Choroid plexus epithelial cell (primary cell): ENCODE data around the gene POLD4.
"Not testable (repeated sequence)": the region's sequence is repeated elsewhere in the genome, so short reads cannot be mapped to it uniquely, and the experiment has no call there.

Experiments
- DNase-seq: peaks from one replicate; pipeline ENCODE4 v3.0.0-alpha.2; 2010; ENCODE audit warnings: low read depth
- H3K4me3 ChIP-seq: 2 replicates; pipeline ENCODE4 v1.5.1; 2011; ENCODE audit warnings: low read depth, mild to moderate bottlenecking, control low read depth, low read length, moderate library complexity
- TF ChIP-seq, protein P1 (sequence below): conservative IDR thresholded peaks from 2 replicates; pipeline ENCODE4 v1.5.1; 2011; ENCODE audit warnings: low read depth, mild to moderate bottlenecking, control low read depth, inconsistent platforms, low read length, moderate library complexity

Gene POLD4

DNA sequence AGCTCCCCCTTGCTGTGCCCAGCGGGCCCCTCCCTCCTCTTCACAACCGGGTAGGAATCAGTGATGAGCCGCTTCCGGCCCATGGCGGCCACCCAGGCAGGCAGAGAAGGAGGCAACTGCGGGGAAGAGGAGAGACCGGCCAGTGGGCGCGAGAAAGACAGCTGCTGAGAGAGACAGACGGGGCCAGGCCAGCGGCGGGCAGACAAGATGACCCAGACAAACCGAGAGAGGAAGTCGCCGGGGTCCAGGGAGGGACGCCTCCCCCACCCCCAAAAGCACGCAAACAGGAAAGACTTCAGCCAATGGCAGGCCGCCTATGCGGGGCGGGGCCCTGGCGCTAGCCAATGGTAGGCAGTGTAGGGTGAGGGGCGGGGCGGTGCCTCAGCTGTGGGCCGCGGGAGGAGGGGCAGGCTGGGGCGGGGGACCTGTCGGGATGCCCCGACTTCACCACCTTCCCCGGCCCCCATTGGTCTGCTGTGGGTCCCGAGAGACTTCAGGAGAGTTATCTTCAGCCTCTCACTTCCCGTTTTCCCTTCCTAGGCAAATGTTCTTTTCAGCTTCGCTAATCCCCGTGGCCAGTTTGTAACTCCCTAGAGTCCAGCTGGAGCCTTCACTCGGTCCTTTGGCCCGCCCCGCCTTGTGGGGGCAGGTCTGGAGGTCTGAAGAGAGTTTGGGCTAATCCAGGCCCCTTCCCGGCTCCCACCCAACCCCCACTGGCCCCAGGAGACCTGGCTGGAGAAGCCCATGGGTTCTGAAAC lies at the start of gene POLD4:
Gene POLD4, minus strand, starts transcription at position 230 of the 758 bp plus-strand sequence. Its CDS starts 147 bp downstream, at position 83.
- TF ChIP-seq, protein P1, sequence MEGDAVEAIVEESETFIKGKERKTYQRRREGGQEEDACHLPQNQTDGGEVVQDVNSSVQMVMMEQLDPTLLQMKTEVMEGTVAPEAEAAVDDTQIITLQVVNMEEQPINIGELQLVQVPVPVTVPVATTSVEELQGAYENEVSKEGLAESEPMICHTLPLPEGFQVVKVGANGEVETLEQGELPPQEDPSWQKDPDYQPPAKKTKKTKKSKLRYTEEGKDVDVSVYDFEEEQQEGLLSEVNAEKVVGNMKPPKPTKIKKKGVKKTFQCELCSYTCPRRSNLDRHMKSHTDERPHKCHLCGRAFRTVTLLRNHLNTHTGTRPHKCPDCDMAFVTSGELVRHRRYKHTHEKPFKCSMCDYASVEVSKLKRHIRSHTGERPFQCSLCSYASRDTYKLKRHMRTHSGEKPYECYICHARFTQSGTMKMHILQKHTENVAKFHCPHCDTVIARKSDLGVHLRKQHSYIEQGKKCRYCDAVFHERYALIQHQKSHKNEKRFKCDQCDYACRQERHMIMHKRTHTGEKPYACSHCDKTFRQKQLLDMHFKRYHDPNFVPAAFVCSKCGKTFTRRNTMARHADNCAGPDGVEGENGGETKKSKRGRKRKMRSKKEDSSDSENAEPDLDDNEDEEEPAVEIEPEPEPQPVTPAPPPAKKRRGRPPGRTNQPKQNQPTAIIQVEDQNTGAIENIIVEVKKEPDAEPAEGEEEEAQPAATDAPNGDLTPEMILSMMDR, result no peak
- H3K4me3 ChIP-seq, result peak within 1 kb of the TSS; percentile 90
- peak; percentile 96 for DNase-seq

DNA sequence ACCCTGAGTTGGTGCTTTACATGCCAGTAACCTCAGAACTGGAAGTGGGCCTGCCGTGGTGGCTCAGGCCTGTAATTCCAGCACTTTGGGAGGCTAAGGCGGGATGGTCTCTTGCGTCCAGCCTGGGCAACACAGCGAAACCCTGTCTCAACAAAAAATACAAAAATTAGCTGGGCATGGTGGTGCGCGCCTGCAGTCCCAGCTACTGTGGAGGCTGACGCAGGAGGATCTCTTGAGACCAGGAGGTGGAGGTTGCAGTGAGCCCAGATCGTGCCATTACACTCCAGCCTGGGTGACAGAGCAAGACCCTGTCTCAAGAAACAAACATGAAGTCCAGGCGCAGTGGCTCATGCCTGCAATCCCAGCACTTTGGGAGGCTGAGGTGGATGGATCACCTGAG lies 49.7 kb upstream of the POLD4 start:
- H3K4me3 ChIP-seq, result not testable (repeated sequence)

DNA sequence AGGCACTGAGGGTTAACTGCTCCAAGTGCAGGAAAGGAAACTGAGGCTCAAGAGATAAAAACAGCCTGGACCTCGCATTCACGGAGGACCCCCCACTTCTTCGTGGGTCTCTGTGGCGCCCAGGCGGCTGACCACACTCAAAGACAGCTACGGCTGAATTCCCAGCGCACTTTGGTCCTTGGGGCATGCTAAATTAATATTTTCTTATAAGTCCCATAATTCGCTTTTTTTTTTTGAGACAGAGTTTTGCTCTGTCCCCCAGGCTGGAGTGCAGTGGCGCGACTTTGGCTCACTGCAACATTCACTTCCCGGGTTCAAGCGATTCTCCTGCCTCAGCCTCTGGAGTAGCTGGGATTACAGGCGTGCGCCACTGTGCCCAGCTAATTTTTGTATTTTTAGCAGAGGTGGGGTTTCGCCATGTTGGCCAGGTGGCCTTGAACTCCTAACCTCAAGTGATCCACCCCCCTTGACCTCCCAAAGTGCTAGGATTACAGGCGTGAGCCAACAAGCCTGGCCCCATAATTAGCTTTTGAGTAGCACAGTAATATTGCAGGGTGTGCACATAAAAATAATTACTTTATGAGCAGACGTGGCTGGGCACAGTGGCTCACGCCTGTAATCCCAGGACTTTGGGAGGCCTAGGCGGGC lies 49.0 kb upstream of the POLD4 start:
- H3K4me3 ChIP-seq, result peak overlapping the region; percentile 53
- DNase-seq, result not testable (repeated sequence)

More for the DNA sequence above, 49.7 kb upstream of the POLD4 start:
- DNase-seq, result not testable (repeated sequence)

DNA sequence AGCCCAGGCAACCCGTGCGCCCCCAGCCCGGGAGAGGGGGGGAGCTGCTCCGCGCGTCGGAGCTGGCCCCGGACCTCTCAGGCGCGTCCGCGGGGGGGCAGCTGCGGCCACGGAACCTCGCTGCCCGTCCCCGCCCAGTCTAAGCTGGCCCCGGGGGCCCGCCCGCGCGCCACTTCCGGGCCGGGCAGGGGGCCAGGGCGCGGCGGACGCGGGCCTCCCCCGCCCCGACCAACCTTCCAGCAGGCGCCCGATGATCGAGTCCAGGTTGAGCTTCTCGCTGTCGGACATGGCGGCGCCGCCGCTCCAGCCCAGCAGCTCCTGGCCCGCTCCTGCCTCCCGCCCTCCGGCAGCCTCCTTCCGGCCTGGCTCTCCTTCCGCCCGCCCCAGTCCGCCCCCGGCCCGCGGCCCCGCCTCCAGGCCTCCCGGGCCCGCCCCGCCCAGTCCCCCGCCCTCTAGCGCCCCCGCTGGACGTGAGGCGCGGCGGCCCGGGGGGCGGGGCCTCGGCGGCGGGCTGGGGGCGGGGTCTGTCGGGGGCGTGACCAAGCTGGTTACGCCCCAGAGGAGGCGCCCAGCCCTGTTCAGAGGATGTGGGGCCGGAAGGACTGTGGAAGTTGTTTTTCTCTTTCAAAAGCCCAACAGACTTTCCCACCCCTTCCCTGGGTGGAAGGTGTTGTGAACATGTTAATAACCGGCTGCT lies 48.3 kb upstream of the POLD4 start, which contains the start of gene PPP1CA:
Gene PPP1CA, minus strand, starts transcription at position 364 of the 697 bp plus-strand sequence. Its CDS starts 76 bp downstream, at position 288.
- H3K4me3 ChIP-seq, result peak within 1 kb of the TSS; percentile 90
- TF ChIP-seq, protein P1, result peak; percentile 23
- peak; percentile 88 for DNase-seq

DNA sequence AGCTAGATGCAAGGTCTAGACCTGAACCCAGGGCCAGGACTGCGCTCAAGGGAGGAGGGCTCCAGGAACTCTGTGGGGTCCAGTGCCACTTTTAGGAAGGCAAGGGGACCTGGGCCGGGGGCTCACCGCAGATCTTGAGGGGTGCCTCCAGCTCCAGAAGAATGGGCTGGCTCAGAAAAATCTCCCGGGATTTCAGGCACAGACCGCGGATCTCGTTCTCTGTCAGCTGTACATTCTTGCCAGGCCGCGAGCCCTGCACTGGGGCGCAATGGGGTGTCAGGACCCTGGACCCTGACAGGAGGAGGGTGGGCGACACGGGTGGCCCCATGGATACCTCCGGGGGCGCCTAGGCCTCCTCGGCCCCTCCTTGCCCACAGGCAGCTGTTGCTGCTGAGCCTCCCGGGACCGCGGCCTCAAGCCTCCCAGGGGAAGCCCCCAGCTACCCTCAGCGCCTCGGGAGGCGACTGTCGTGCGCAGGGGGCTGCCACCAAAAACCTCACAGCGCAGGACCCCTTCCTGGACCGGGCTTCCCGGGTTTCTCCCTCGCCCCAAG lies 47.7 kb upstream of the POLD4 start:
- peak overlapping the region; percentile 90 for H3K4me3 ChIP-seq
- DNase-seq, result no peak
- TF ChIP-seq, protein P1, result no peak

DNA sequence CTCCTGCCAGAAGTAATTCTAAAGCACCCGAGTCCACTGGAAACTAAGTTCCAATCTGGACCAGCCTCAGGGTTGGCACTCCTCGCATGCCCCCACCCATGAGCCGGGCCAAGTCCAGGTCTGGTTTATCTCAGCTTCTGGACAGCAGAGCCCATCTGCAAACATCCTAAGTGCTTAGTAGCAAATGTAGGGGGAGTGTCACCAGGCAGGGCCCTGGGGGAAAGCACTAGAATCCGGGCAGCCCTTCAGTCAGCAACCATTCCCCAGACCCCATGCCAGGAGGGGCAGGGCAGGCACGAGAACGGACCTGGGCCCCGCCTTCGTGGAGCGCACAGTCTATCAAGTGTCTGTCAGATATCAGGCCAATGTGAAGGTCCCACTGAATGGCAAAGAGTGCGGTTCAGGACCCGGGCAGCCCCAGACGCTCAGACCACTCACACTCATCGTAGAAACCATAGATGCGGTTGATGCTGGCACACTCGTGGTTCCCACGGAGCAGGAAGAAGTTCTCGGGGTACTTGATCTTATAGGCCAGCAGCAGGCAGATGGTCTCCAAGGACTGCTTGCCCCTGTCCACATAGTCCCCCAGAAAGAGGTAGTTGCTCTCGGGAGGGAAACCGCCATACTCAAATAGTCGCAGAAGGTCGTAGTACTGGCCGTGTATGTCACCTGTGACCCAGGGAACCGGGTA lies 47.0 kb upstream of the POLD4 start:
- DNase-seq, result no peak
- peak overlapping the region; percentile 90 for H3K4me3 ChIP-seq
- TF ChIP-seq, protein P1, result no peak

GRCh38 chr11:67398661-67399563 lies 45.6 kb upstream of the POLD4 start:
- no peak overlapping the region for H3K4me3 ChIP-seq
- TF ChIP-seq, protein P1, result no peak
- no peak for DNase-seq
